GM12872 (cell line): ENCODE measurements around the gene TMEM178B.
A peak's percentile ranks its signal among the peaks of the same experiment; 100 is the strongest.

Experiments
- TF ChIP-seq, protein P1 (sequence below): IDR thresholded peaks from 3 replicates; pipeline ENCODE4 v1.5.1; 2011; ENCODE audit warnings: low read depth, mild to moderate bottlenecking, low read length, moderate library complexity; ENCODE audit not compliant: insufficient read depth

The TMEM178B gene

GRCh38 chr7:141481971-141482370 lies 408.1 kb downstream of the TMEM178B start:
- TF ChIP-seq, protein P1, sequence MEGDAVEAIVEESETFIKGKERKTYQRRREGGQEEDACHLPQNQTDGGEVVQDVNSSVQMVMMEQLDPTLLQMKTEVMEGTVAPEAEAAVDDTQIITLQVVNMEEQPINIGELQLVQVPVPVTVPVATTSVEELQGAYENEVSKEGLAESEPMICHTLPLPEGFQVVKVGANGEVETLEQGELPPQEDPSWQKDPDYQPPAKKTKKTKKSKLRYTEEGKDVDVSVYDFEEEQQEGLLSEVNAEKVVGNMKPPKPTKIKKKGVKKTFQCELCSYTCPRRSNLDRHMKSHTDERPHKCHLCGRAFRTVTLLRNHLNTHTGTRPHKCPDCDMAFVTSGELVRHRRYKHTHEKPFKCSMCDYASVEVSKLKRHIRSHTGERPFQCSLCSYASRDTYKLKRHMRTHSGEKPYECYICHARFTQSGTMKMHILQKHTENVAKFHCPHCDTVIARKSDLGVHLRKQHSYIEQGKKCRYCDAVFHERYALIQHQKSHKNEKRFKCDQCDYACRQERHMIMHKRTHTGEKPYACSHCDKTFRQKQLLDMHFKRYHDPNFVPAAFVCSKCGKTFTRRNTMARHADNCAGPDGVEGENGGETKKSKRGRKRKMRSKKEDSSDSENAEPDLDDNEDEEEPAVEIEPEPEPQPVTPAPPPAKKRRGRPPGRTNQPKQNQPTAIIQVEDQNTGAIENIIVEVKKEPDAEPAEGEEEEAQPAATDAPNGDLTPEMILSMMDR: no peak

- TF ChIP-seq, protein P1: no peak
Measured at GRCh38 chr7:141483044-141483443, 409.2 kb downstream of the TMEM178B start.

GRCh38 chr7:141484907-141485306 lies 411.0 kb downstream of the TMEM178B start:
- TF ChIP-seq, protein P1: no peak

GRCh38 chr7:141486959-141487358 lies 413.1 kb downstream of the TMEM178B start:
- TF ChIP-seq, protein P1: 0 out of 3 replicates have a peak, but pooled peaks have one; percentile 6

GRCh38 chr7:141490474-141490873 lies 416.6 kb downstream of the TMEM178B start:
- TF ChIP-seq, protein P1: no peak

- TF ChIP-seq, protein P1: no peak
Measured at GRCh38 chr7:141495057-141495456, 421.2 kb downstream of the TMEM178B start.

GRCh38 chr7:141497391-141497790 lies 423.5 kb downstream of the TMEM178B start:
- TF ChIP-seq, protein P1: no peak

GRCh38 chr7:141500608-141501007 lies 426.7 kb downstream of the TMEM178B start:
- TF ChIP-seq, protein P1: no peak
